Measurements from ENCODE around the gene CPEB2. TPM values are rescaled to one million over a fixed set of nuclear protein-coding genes. Genes with fewer than 3 reads are reported as not detected.
A peak's percentile ranks its signal among the peaks of the same experiment; 100 is the strongest.

Gene CPEB2
- total and polyA plus RNA-seq, 3 donors from 2014 or later: 76.6 to 95.6 (median 93.6) TPM

GRCh38 chr4:15011166-15011565 lies 8.9 kb downstream of the CPEB2 start:
- 90 to 95% methylated on average over 9 of the region's 9 CpGs for WGBS, 2 donors
- TF ChIP-seq POLR2A (IDR thresholded peaks at IDR 0.05): no peak
- no peak for TF ChIP-seq CTCF (IDR thresholded peaks at IDR 0.05)

GRCh38 chr4:15012017-15012788 lies 9.9 kb downstream of the CPEB2 start:
- no peaks in the 10 kb centered on the region for H3K36me3 ChIP-seq (ENCODE audit: low read depth, missing control alignments)
- WGBS, 2 donors: 65 to 80% methylated on average over 3 of the region's 3 CpGs
- no peaks in the 10 kb centered on the region for H3K9me3 ChIP-seq
- H3K4me1 ChIP-seq: peaks cover 9% of the 10 kb centered on the region
- no peaks in the 10 kb centered on the region for H3K27me3 ChIP-seq
- H3K4me3 ChIP-seq: no peak overlapping the region
- peak overlapping the region in 1 of 2 donors; percentile 60 for H3K27ac ChIP-seq
- TF ChIP-seq CTCF (IDR thresholded peaks at IDR 0.05) (no peak), POLR2A (IDR thresholded peaks at IDR 0.05) (no peak)
- intact Hi-C loops (cut with DNase I; ENCODE audit: low total_unique reads): no loop called here
- DNase-seq: no peak

More at GRCh38 chr4:15011166-15011565, 8.9 kb downstream of the CPEB2 start:
- DNase-seq: no peak
- Histone ChIP-seq H3K4me3 (no peak overlapping the region), H3K9me3 (no peaks in the 10 kb centered on the region), H3K36me3 (ENCODE audit: low read depth, missing control alignments) (no peaks in the 10 kb centered on the region), H3K4me1 (peaks cover 12% of the 10 kb centered on the region), H3K27me3 (no peaks in the 10 kb centered on the region), H3K27ac (no peak overlapping the region)
- intact Hi-C loops (cut with DNase I; ENCODE audit: low total_unique reads): no loop called here

- H3K27me3 ChIP-seq: no peaks in the 10 kb centered on the region
- DNase-seq: no peak
- peaks cover 9% of the 10 kb centered on the region for H3K4me1 ChIP-seq
- no peaks in the 10 kb centered on the region for H3K9me3 ChIP-seq
- no peaks in the 10 kb centered on the region for H3K36me3 ChIP-seq (ENCODE audit: low read depth, missing control alignments)
- no peak overlapping the region for H3K27ac ChIP-seq
- no peak overlapping the region for H3K4me3 ChIP-seq
- intact Hi-C loops (cut with DNase I; ENCODE audit: low total_unique reads): no loop called here
- TF ChIP-seq CTCF (IDR thresholded peaks at IDR 0.05): no peak
Measured at GRCh38 chr4:15013585-15013984, 11.3 kb downstream of the CPEB2 start.

GRCh38 chr4:15015170-15015569 lies 12.9 kb downstream of the CPEB2 start:
- no peak for DNase-seq
- H3K27me3 ChIP-seq: no peaks in the 10 kb centered on the region
- WGBS, 2 donors: 61 to 68% methylated on average over 1 of the region's 1 CpG
- peaks cover 9% of the 10 kb centered on the region for H3K4me1 ChIP-seq
- no peaks in the 10 kb centered on the region for H3K36me3 ChIP-seq (ENCODE audit: low read depth, missing control alignments)
- no peak for TF ChIP-seq CTCF (IDR thresholded peaks at IDR 0.05)
- TF ChIP-seq POLR2A (IDR thresholded peaks at IDR 0.05): no peak
- H3K9me3 ChIP-seq: no peaks in the 10 kb centered on the region
- intact Hi-C loops (cut with DNase I; ENCODE audit: low total_unique reads): no loop called here
- no peak overlapping the region for H3K27ac ChIP-seq
- no peak overlapping the region for H3K4me3 ChIP-seq

GRCh38 chr4:15018361-15018760 lies 16.1 kb downstream of the CPEB2 start:
- H3K36me3 ChIP-seq (ENCODE audit: low read depth, missing control alignments): no peaks in the 10 kb centered on the region
- H3K9me3 ChIP-seq: no peaks in the 10 kb centered on the region
- DNase-seq: no peak
- intact Hi-C loops (cut with DNase I; ENCODE audit: low total_unique reads): no loop called here
- H3K27me3 ChIP-seq: no peaks in the 10 kb centered on the region
- H3K4me3 ChIP-seq: no peak overlapping the region
- no peak for TF ChIP-seq CTCF (IDR thresholded peaks at IDR 0.05)
- no peak for TF ChIP-seq POLR2A (IDR thresholded peaks at IDR 0.05)
- H3K4me1 ChIP-seq: peaks cover 11% of the 10 kb centered on the region
- H3K27ac ChIP-seq: no peak overlapping the region
